Testis (tissue), 3 donors: Measurements from ENCODE around the gene AP5B1. TPM values are rescaled to one million over a fixed set of nuclear protein-coding genes. Genes with fewer than 3 reads are reported as not detected.

Source experiments
- DNase-seq: peaks from one replicate; pipeline ENCODE4 v3.0.0-alpha.2; 2019
- H3K27ac ChIP-seq, 2 donors: fragments of 200-600 bp; sonication (generic); one replicate each; pipeline ENCODE4 v1.5.1; 2019
- H3K27me3 ChIP-seq: fragments of 200-600 bp; sonication (generic); one replicate; pipeline ENCODE4 v1.5.1; 2019
- H3K36me3 ChIP-seq: fragments of 200-600 bp; sonication (generic); one replicate; pipeline ENCODE4 v1.5.1; 2017; ENCODE audit warnings: low read depth; ENCODE audit errors: missing control alignments
- H3K4me1 ChIP-seq: fragments of 200-600 bp; sonication (generic); one replicate; pipeline ENCODE4 v1.5.1; 2019
- H3K4me3 ChIP-seq, 2 donors: fragments of 200-600 bp; sonication (generic); one replicate each; pipeline ENCODE4 v1.5.1; 2017 to 2019
- H3K9me3 ChIP-seq: fragments of 200-600 bp; sonication (generic); one replicate; pipeline ENCODE4 v1.5.1; 2017
- CTCF ChIP-seq, 3 experiments: fragments of 450-650 bp in 2 of 3; fragments of 200-600 bp in 1 of 3; sonication (generic) in 1 of 3; IDR thresholded peaks; one replicate each; pipeline ENCODE4 v1.5.1; 2016 to 2019; ENCODE audit warnings: antibody characterized with exemption in 3 of 3, mild to moderate bottlenecking in 2 of 3, moderate library complexity in 1 of 3
- POLR2A ChIP-seq: fragments of 450-650 bp; IDR thresholded peaks from one replicate; pipeline ENCODE4 v1.6.1; 2017; ENCODE audit warnings: antibody characterized with exemption, mild to moderate bottlenecking, moderate library complexity
- WGBS, 2 donors: methylation state at CpG; one replicate each; pipeline ENCODE4 v1.1.5; 2018; 5-methylcytosine and 5-hydroxymethylcytosine counted together
- intact Hi-C: fragments of 100-400 bp; cut with DNase I; formaldehyde crosslinking; loops from one replicate; pipeline ENCODE4 v1.15.1; 2023; ENCODE audit warnings: low total_unique reads
- polyA plus RNA-seq: library from polyadenylated mRNA; stranded (reverse); fragments of 350-450 nt; fragmentation: Illumina TruSeq; extraction: RNeasy Lipid Tissue Mini Kit (QIAGEN cat#74804); gene quantifications from one replicate; pipeline ENCODE4 v1.2.3, GENCODE V29; 2014; ENCODE audit warnings: low read depth, low replicate concordance; ENCODE audit not compliant: insufficient read depth
- total RNA-seq, 2 donors: library from RNA; depleted of rRNA; stranded (reverse); fragments of >200 nt; gene quantifications; one replicate each; pipeline ENCODE4 v1.2.3, GENCODE V29; 2016

AP5B1 gene
- total and polyA plus RNA-seq, 3 donors from 2014 or later = 4.5 to 14.8 (median 13.5) TPM

- no peaks in the 10 kb centered on the region for H3K4me1 ChIP-seq
- WGBS, 2 donors = 61 to 71% methylated on average over 6 of the region's 6 CpGs
- H3K27me3 ChIP-seq = no peaks in the 10 kb centered on the region
- H3K36me3 ChIP-seq = no peaks in the 10 kb centered on the region
- no peak overlapping the region for H3K27ac ChIP-seq
- no peaks in the 10 kb centered on the region for H3K9me3 ChIP-seq
- no peak for DNase-seq
- H3K4me3 ChIP-seq = no peak overlapping the region
- TF ChIP-seq POLR2A = no peak
- no peak for TF ChIP-seq CTCF (IDR thresholded peaks at IDR 0.05)
- intact Hi-C loops = no loop called here
These were observed 8.0 kb upstream of the AP5B1 start for GRCh38 chr11:65788821-65789220.

- H3K4me1 ChIP-seq = no peaks in the 10 kb centered on the region
- peak overlapping the region in 1 of 2 donors; percentile 59 for H3K27ac ChIP-seq
- intact Hi-C loops = no loop called here
- peak overlapping the region; percentile 41 to 52 for H3K4me3 ChIP-seq
- 3 to 7% methylated on average over 10 to 53 of the region's 64 CpGs for WGBS, 2 donors
- peak; percentile 42 for DNase-seq
- TF ChIP-seq CTCF (IDR thresholded peaks at IDR 0.05) (no peak), POLR2A (no peak)
- no peaks in the 10 kb centered on the region for H3K36me3 ChIP-seq
- no peaks in the 10 kb centered on the region for H3K9me3 ChIP-seq
- H3K27me3 ChIP-seq = no peaks in the 10 kb centered on the region
These were observed 7.2 kb upstream of the AP5B1 start for GRCh38 chr11:65787649-65788622.

- peak within 1 kb of the TSS in 1 of 2 donors; percentile 59 for H3K27ac ChIP-seq
- TF ChIP-seq POLR2A = no peak
- no peak for TF ChIP-seq CTCF (IDR thresholded peaks at IDR 0.05)
- WGBS, 2 donors = 2% methylated on average over 79 of the region's 112 CpGs; no CpG with 5 or more reads in 1 of the 2 donors
- no peaks in the 10 kb centered on the region for H3K9me3 ChIP-seq
- no peaks in the 10 kb centered on the region for H3K27me3 ChIP-seq
- H3K4me1 ChIP-seq = no peaks in the 10 kb centered on the region
- H3K36me3 ChIP-seq = no peaks in the 10 kb centered on the region
- H3K4me3 ChIP-seq = peak within 1 kb of the TSS; percentile 41 to 52
- DNase-seq = peak; percentile 36
- intact Hi-C loops = no loop called here
These were observed 6.2 kb upstream of the AP5B1 start, which contains the start of gene OVOL1 for GRCh38 chr11:65786786-65787636. Gene OVOL1, plus strand, starts transcription at chr11:65787063. Its CDS starts 311 bp downstream, at chr11:65787374.

GRCh38 chr11:65786008-65786785, 5.4 kb upstream of the AP5B1 start:
- no peak for DNase-seq
- Histone ChIP-seq H3K27ac (no peak overlapping the region), H3K4me3 (peak overlapping the region; percentile 32 to 41), H3K36me3 (no peaks in the 10 kb centered on the region), H3K27me3 (no peaks in the 10 kb centered on the region), H3K9me3 (no peaks in the 10 kb centered on the region), H3K4me1 (peaks cover 4% of the 10 kb centered on the region)
- intact Hi-C loops = no loop called here
- TF ChIP-seq CTCF (IDR thresholded peaks at IDR 0.05) (no peak), POLR2A (no peak)
- WGBS, 2 donors = 9% methylated on average over 64 of the region's 74 CpGs; no CpG with 5 or more reads in 1 of the 2 donors
